Stimulated activated CD8-positive, alpha-beta memory T cell treated with anti-CD3 and anti-CD28 coated beads, Interleukin-12 subunit alpha, Interleukin-12 subunit beta, amount 100 ng/mL, for 24 hours (primary cell): ENCODE measurements around the gene REX1BD.

Source experiments
- DNase-seq: peaks from one replicate; pipeline ENCODE4 v3.0.0-alpha.2; 2020; ENCODE audit errors: extremely low read depth

Gene REX1BD

GRCh38 chr19:18613589-18614234 lies 25.1 kb downstream of the REX1BD start:
- no peak for DNase-seq

- no peak for DNase-seq
Observed at GRCh38 chr19:18616023-18616422, 27.4 kb downstream of the REX1BD start.

GRCh38 chr19:18617562-18617961 lies 29.0 kb downstream of the REX1BD start:
- no peak for DNase-seq

- no peak for DNase-seq
Observed at GRCh38 chr19:18618236-18618635, 29.6 kb downstream of the REX1BD start.

GRCh38 chr19:18620311-18620710 lies 31.7 kb downstream of the REX1BD start:
- DNase-seq = no peak

GRCh38 chr19:18620902-18621301 lies 32.3 kb downstream of the REX1BD start:
- DNase-seq = no peak

GRCh38 chr19:18626906-18627305 lies 38.3 kb downstream of the REX1BD start:
- DNase-seq = no peak

GRCh38 chr19:18629166-18630088 lies 40.8 kb downstream of the REX1BD start:
- DNase-seq = no peak

GRCh38 chr19:18633321-18633720 lies 44.7 kb downstream of the REX1BD start:
- DNase-seq = no peak

- no peak for DNase-seq
Observed at GRCh38 chr19:18634612-18635297, 46.2 kb downstream of the REX1BD start.

GRCh38 chr19:18635831-18636182 lies 47.2 kb downstream of the REX1BD start:
- DNase-seq = no peak

GRCh38 chr19:18636183-18636968 lies 47.8 kb downstream of the REX1BD start:
- peak; percentile 93 for DNase-seq

- DNase-seq = no peak
Observed at GRCh38 chr19:18636969-18637629, 48.5 kb downstream of the REX1BD start, which contains the start of gene KLHL26. Gene KLHL26, plus strand, starts transcription at chr19:18637028. Its CDS starts 27 bp downstream, at chr19:18637055.

GRCh38 chr19:18637673-18638630 lies 49.4 kb downstream of the REX1BD start:
- no peak for DNase-seq

GRCh38 chr19:18639706-18640243 lies 51.2 kb downstream of the REX1BD start:
- no peak for DNase-seq
